ENCODE data around the gene TTI1.

Gene TTI1

DNA sequence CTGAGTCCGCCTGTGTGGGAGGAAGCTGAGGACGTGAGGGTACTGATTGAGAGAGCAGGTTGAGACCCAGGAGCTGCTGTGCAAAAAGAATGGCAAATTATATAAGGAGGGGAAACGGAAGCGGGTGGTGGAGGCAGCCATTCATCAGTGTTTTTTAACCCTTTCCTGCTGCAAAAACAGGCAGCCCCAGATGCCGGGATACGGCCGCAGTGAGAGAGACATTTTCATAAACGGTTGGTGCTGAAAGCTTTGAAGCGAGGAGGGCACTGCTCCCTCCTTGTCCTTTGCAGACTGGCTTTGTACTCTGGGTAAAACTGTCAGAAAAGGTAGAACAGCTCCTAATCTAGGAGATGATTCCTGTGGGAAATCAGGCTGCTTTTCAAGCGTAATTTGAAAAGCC, 56.4 kb downstream of the TTI1 start:
- Histone ChIP-seq H3K27ac (no peak overlapping the region), H3K36me3 (replicated peaks) (peaks cover 2% of the 10 kb centered on the region), H3K27me3 (replicated peaks) (no peaks in the 10 kb centered on the region), H3K4me3 (ENCODE audit: low read depth, low read length) (no peak overlapping the region)
- in situ Hi-C loops (cut with HindIII; ENCODE audit: low pct_ligation_motif_present, low sequenced_read_pairs), result no loop called here
- DNase-seq, result no peak
- TF ChIP-seq, protein P1, sequence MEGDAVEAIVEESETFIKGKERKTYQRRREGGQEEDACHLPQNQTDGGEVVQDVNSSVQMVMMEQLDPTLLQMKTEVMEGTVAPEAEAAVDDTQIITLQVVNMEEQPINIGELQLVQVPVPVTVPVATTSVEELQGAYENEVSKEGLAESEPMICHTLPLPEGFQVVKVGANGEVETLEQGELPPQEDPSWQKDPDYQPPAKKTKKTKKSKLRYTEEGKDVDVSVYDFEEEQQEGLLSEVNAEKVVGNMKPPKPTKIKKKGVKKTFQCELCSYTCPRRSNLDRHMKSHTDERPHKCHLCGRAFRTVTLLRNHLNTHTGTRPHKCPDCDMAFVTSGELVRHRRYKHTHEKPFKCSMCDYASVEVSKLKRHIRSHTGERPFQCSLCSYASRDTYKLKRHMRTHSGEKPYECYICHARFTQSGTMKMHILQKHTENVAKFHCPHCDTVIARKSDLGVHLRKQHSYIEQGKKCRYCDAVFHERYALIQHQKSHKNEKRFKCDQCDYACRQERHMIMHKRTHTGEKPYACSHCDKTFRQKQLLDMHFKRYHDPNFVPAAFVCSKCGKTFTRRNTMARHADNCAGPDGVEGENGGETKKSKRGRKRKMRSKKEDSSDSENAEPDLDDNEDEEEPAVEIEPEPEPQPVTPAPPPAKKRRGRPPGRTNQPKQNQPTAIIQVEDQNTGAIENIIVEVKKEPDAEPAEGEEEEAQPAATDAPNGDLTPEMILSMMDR (IDR thresholded peaks at IDR 0.05; ENCODE audit: low read depth, low read length, missing control alignments), result no peak

DNA sequence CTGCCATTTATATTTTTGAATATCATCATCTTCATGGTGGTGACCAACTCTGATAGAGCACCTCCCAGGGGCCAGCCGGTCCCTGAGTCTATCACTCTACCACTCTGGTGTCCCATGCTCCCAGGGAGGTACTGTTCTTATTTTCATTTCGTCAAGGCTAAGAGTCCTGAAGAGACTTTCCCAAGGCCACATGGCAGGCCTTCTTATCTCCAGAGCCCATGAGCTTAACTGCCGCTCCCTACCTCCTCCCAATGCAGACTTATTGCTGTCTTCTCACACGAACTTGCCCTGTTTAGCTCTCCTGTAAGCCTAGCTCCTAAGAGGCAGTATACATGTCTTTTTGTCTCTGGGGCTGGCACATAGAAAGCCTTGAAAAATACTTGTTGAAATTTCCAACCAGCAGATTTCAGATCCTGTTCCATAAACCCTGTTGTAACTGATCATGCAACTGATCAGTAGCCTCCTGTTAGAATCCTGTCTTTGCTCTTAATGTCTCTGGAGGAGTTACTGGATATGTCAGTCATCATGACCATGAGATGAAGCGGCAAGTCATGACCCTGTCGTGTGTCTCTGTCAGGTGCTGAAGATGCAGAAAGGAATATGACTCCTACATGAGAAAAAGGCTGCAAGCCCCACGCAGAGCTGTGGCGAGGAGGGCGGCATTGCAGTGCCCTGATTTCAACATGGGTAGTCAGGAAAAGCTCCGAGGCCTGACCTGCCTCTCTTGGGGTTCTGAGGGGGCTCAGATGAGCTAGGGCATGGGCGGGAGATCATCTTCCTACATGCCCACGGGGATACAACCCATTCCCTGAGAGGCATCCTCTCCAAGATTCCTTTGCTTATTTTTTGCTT, 60.0 kb downstream of the TTI1 start:
- in situ Hi-C loops (cut with HindIII; ENCODE audit: low pct_ligation_motif_present, low sequenced_read_pairs), result no loop called here
- Histone ChIP-seq H3K27me3 (replicated peaks) (no peaks in the 10 kb centered on the region), H3K36me3 (replicated peaks) (no peaks in the 10 kb centered on the region), H3K4me3 (ENCODE audit: low read depth, low read length) (no peak overlapping the region), H3K27ac (no peak overlapping the region)
- TF ChIP-seq, protein P1 (IDR thresholded peaks at IDR 0.05; ENCODE audit: low read depth, low read length, missing control alignments), result no peak
- no peak for DNase-seq

DNA sequence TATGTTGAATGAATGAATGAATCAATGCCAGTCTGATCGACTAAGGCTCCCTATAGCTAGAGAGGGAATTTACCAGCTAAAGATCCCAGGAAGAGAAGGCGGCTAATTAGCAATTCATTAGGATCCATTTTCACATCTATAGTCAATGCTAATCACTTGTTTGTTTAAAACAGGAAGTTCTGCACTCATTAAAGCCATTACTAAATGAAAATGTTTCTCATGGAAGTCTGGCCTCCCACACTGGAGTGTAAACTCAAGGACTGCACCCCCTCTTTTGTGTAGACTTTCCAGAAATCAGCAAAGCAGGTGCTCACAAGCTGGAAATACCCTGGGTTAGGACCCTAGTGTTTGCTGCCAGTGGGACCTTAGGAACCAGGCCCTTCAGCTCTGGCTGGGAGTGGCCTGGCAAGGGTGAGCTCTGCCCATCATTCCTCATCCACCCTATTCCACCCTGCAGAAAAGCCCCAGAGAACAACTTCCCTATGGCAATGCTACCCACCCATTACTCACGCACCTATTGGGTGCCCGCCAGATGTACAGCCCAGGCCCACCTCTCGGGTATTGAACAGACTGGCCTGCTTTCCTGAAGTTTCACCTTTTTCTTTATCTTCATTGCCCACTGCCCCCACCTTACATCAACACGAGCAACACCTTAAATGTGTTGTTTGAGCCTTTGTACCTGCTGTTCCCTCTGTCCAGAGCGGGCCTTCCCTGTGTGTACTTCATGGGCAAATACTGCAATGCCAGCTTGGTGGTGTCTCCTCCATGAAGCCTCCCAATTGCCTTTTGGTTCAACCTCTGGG, 60.8 kb downstream of the TTI1 start:
- TF ChIP-seq, protein P1 (IDR thresholded peaks at IDR 0.05; ENCODE audit: low read depth, low read length, missing control alignments), result no peak
- H3K27me3 ChIP-seq (replicated peaks), result peaks cover 1% of the 10 kb centered on the region
- no peaks in the 10 kb centered on the region for H3K36me3 ChIP-seq (replicated peaks)
- in situ Hi-C loops (cut with HindIII; ENCODE audit: low pct_ligation_motif_present, low sequenced_read_pairs), result no loop called here
- no peak for DNase-seq
- no peak overlapping the region for H3K27ac ChIP-seq
- no peak overlapping the region for H3K4me3 ChIP-seq (ENCODE audit: low read depth, low read length)

DNA sequence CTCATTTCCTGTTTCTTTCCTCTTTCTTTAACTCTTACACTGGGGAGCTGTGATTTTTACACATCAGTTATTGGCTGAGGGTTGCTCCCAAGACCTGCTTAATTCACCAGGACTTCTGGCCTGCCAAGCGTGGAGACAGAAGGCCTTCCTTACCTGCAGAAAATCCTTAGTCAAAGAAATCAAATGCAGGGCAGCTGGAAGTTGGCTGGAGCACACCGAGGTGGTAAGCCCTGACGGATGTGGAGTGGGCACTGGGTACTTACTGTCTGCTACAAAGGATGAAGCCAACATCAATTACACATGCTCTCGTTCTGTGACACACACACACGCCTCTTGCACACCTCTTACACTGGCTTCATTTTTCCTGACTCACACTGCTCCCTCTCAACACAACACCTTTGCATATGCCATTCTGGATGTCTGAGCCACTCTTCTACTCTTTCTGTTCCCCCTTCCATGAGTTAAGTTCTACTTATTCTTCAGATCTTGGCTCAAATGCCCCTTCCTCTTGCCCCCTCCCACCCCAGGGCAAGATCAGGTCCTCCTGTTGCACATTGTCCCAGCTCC, 61.6 kb downstream of the TTI1 start:
- DNase-seq, result no peak
- peaks cover 1% of the 10 kb centered on the region for H3K27me3 ChIP-seq (replicated peaks)
- TF ChIP-seq, protein P1 (IDR thresholded peaks at IDR 0.05; ENCODE audit: low read depth, low read length, missing control alignments), result no peak
- H3K4me3 ChIP-seq (ENCODE audit: low read depth, low read length), result no peak overlapping the region
- in situ Hi-C loops (cut with HindIII; ENCODE audit: low pct_ligation_motif_present, low sequenced_read_pairs), result no loop called here
- H3K27ac ChIP-seq, result no peak overlapping the region
- H3K36me3 ChIP-seq (replicated peaks), result no peaks in the 10 kb centered on the region

DNA sequence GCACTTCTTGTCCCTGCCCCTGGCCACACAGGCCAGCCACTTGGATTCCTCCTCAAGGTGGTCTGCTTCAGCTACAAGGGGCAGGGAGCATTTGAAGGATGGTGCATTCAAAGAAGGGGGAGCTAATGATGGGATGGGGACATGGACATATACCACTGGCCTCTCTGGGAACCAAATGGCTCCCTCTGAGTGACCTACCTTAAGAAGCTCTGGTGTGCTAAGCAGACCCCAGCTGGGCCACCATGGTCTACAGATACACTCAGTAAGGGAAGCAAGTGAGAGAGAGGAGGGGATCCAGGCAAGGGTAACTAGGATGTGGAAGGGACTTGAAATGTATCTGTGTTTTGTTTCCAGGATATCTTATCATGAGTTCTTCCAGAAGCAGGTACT, 62.4 kb downstream of the TTI1 start:
- H3K4me3 ChIP-seq (ENCODE audit: low read depth, low read length), result no peak overlapping the region
- peaks cover 1% of the 10 kb centered on the region for H3K27me3 ChIP-seq (replicated peaks)
- no peak for DNase-seq
- in situ Hi-C loops (cut with HindIII; ENCODE audit: low pct_ligation_motif_present, low sequenced_read_pairs), result no loop called here
- TF ChIP-seq, protein P1 (IDR thresholded peaks at IDR 0.05; ENCODE audit: low read depth, low read length, missing control alignments), result no peak
- no peak overlapping the region for H3K27ac ChIP-seq
- no peaks in the 10 kb centered on the region for H3K36me3 ChIP-seq (replicated peaks)
